A549 (cell line): ENCODE data around the gene DIP2C. TPM values are rescaled to one million over a fixed set of nuclear protein-coding genes. Genes with fewer than 3 reads are reported as not detected.

Source experiments
- ATAC-seq, 2 experiments: fragments of 200-7000 bp in 1 of 2; fragments of >200 bp in 1 of 2; cut with Nextera tagmentation in 1 of 2; cut with Tn5 transposase in 1 of 2; 3 replicates each; pipeline versions ENCODE4 v1.8.0 to v1.9.1; 2018 to 2020; ENCODE audit warnings: mild to moderate bottlenecking in 1 of 2, moderate library complexity in 1 of 2
- CTCF ChIA-PET: fragments of 300-600 bp; sonication (Branson Sonifier 250); formaldehyde crosslinking; extraction: SDS; loops from one replicate; lab custom pipeline; 2021; ENCODE audit warnings: antibody characterized with exemption, inconsistent platforms; lab: Yijun Ruan, JAX
- POLR2A ChIA-PET: fragments of 350-600 bp; formaldehyde crosslinking; extraction: SDS; loops from one replicate; lab custom pipeline; 2021; ENCODE audit warnings: antibody characterized with exemption, inconsistent platforms; lab: Yijun Ruan, JAX
- DNase-seq, 2 experiments: peaks; one replicate each; pipeline versions ENCODE4 v3.0.0 to v3.0.0-alpha.2; 2011 to 2016; ENCODE audit warnings: low read depth in 1 of 2, low spot score in 1 of 2
- FAIRE-seq: peaks from 2 replicates; lab custom pipeline; 2011; peaks lifted over from hg19 to GRCh38; lab: Jason Lieb, UNC
- H3K27ac ChIP-seq, 2 experiments: fragments of >200 bp; sonication (Bioruptor Twin); formaldehyde crosslinking; 3 replicates each; pipeline ENCODE4 v1.5.1; 2016 to 2017
- H3K4me1 ChIP-seq: fragments of >200 bp; sonication (Bioruptor Twin); formaldehyde crosslinking; 3 replicates; pipeline ENCODE4 v1.6.1; 2016
- H3K4me2 ChIP-seq: fragments of >200 bp; sonication (Bioruptor Twin); formaldehyde crosslinking; 3 replicates; pipeline ENCODE4 v1.6.1; 2016
- H3K4me3 ChIP-seq: fragments of >200 bp; sonication (Bioruptor Twin); formaldehyde crosslinking; 3 replicates; pipeline ENCODE4 v1.5.1; 2016
- H3K9me3 ChIP-seq: fragments of >200 bp; sonication (Bioruptor Twin); formaldehyde crosslinking; 3 replicates; pipeline ENCODE4 v1.6.1; 2016
- CEBPB ChIP-seq, 2 experiments: fragments of >200 bp in 1 of 2; sonication (Bioruptor Twin) in 1 of 2; formaldehyde crosslinking in 1 of 2; IDR thresholded peaks; 2 replicates each; pipeline ENCODE4 v1.6.1; 2012 to 2016
- CHD2 ChIP-seq: fragments of 150-350 bp; IDR thresholded peaks from 2 replicates; pipeline ENCODE4 v1.6.1; 2014; ENCODE audit warnings: low read length; ENCODE audit not compliant: partially characterized antibody
- ESRRA ChIP-seq: fragments of 150-350 bp; IDR thresholded peaks from 2 replicates; pipeline ENCODE4 v1.6.1; 2014; ENCODE audit warnings: mild to moderate bottlenecking, low read length, borderline replicate concordance
- FOSL2 ChIP-seq, 2 experiments: fragments of 450-650 bp in 1 of 2; fragments of >200 bp in 1 of 2; sonication (Bioruptor Twin) in 1 of 2; formaldehyde crosslinking; IDR thresholded peaks; 2 replicates each; pipeline versions ENCODE4 v1.5.0 to v1.6.1; 2016 to 2020; ENCODE audit warnings: mild to moderate bottlenecking in 1 of 2, moderate library complexity in 1 of 2
- FOXS1 ChIP-seq: fragments of 250-450 bp; sonication (Bioruptor Pico); IDR thresholded peaks from 2 replicates; pipeline ENCODE4 v1.5.0; 2020; ENCODE audit warnings: mild to moderate bottlenecking, moderate library complexity
- HOXA7 ChIP-seq: fragments of 250-450 bp; sonication (Bioruptor Pico); IDR thresholded peaks from 2 replicates; pipeline ENCODE4 v1.5.0; 2020; ENCODE audit warnings: mild to moderate bottlenecking, moderate library complexity
- HOXB13 ChIP-seq: fragments of 250-450 bp; sonication (Bioruptor Pico); IDR thresholded peaks from 2 replicates; pipeline ENCODE4 v1.5.0; 2020; ENCODE audit warnings: low read depth, mild to moderate bottlenecking, moderate library complexity
- HOXB5 ChIP-seq: fragments of 250-450 bp; sonication (Bioruptor Pico); IDR thresholded peaks from 2 replicates; pipeline ENCODE4 v1.5.0; 2020; ENCODE audit warnings: mild to moderate bottlenecking, moderate library complexity
- KDM1A ChIP-seq: fragments of 200-600 bp; sonication (generic); IDR thresholded peaks from 2 replicates; pipeline ENCODE4 v1.6.1; 2016; ENCODE audit warnings: low read depth, mild to moderate bottlenecking
- KDM5A ChIP-seq: fragments of 200-600 bp; sonication (generic); IDR thresholded peaks from 2 replicates; pipeline ENCODE4 v1.6.1; 2016; ENCODE audit warnings: antibody characterized with exemption, mild to moderate bottlenecking
- MYC ChIP-seq: IDR thresholded peaks from 2 replicates; pipeline ENCODE4 v1.6.1; 2012; ENCODE audit warnings: mild to moderate bottlenecking, inconsistent platforms, low read length, improper control_type of control experiment, borderline replicate concordance
- NFE2L2 ChIP-seq: fragments of 150-350 bp; conservative IDR thresholded peaks from 2 replicates; pipeline ENCODE4 v1.6.1; 2014; ENCODE audit warnings: low read length
- RAD21 ChIP-seq, 2 experiments: fragments of >200 bp in 1 of 2; sonication (Bioruptor Twin) in 1 of 2; formaldehyde crosslinking in 1 of 2; IDR thresholded peaks in 1 of 2; conservative IDR thresholded peaks in 1 of 2; 2 replicates in 1 of 2; 3 replicates in 1 of 2; pipeline ENCODE4 v1.6.1; 2012 to 2018; ENCODE audit warnings: inconsistent platforms in 1 of 2
- RARB ChIP-seq: fragments of 250-450 bp; sonication (Bioruptor Pico); IDR thresholded peaks from 2 replicates; pipeline ENCODE4 v1.8.0; 2021; ENCODE audit warnings: mild to moderate bottlenecking, moderate library complexity
- TFCP2L1 ChIP-seq: fragments of 250-450 bp; sonication (Bioruptor Pico); IDR thresholded peaks from 2 replicates; pipeline ENCODE4 v1.5.0; 2021; ENCODE audit warnings: mild to moderate bottlenecking
- ZSCAN20 ChIP-seq: fragments of 250-450 bp; sonication (Bioruptor Pico); IDR thresholded peaks from 2 replicates; pipeline ENCODE4 v1.8.0; 2022; ENCODE audit warnings: mild to moderate bottlenecking, moderate library complexity
- WGBS: methylation state at CpG from one replicate; pipeline ENCODE4 v1.1.6; 2017; ENCODE audit errors: missing lambda C conversion rate; 5-methylcytosine and 5-hydroxymethylcytosine counted together
- polyA plus RNA-seq, 4 experiments: library from polyadenylated mRNA; depleted of rRNA in 3 of 4; stranded (reverse); fragments of >200 nt; fragmentation: RNase III in 1 of 4; extraction: RNeasy Plus Mini Kit Qiagen cat#74134 plus additional on column Dnase treatment in 1 of 4; gene quantifications; 2 replicates in 3 of 4; 3 replicates in 1 of 4; pipeline ENCODE4 v1.2.3, GENCODE V29; 2011 to 2017
- TF ChIP-seq, protein P1 (sequence below): IDR thresholded peaks from 2 replicates; pipeline ENCODE4 v1.6.1; 2012
- TF ChIP-seq, protein P2 (sequence below): fragments of >200 bp; sonication (Bioruptor Twin); formaldehyde crosslinking; IDR thresholded peaks from 2 replicates; pipeline ENCODE4 v1.6.1; 2016
- TF ChIP-seq, protein P3 (sequence below): fragments of 250-450 bp; sonication (Bioruptor Pico); IDR thresholded peaks from 2 replicates; pipeline ENCODE4 v1.5.0; 2020; ENCODE audit warnings: low read depth, mild to moderate bottlenecking, moderate library complexity
- TF ChIP-seq, protein P4 (sequence below): fragments of 200-600 bp; sonication (generic); IDR thresholded peaks from 2 replicates; pipeline ENCODE4 v1.6.1; 2016; ENCODE audit warnings: antibody characterized with exemption, mild to moderate bottlenecking, moderate library complexity

Gene DIP2C
- polyA plus RNA-seq, 2 of the 4 experiments (the other 2 are of a cell fraction): 3.7 to 5.0 TPM

DNA sequence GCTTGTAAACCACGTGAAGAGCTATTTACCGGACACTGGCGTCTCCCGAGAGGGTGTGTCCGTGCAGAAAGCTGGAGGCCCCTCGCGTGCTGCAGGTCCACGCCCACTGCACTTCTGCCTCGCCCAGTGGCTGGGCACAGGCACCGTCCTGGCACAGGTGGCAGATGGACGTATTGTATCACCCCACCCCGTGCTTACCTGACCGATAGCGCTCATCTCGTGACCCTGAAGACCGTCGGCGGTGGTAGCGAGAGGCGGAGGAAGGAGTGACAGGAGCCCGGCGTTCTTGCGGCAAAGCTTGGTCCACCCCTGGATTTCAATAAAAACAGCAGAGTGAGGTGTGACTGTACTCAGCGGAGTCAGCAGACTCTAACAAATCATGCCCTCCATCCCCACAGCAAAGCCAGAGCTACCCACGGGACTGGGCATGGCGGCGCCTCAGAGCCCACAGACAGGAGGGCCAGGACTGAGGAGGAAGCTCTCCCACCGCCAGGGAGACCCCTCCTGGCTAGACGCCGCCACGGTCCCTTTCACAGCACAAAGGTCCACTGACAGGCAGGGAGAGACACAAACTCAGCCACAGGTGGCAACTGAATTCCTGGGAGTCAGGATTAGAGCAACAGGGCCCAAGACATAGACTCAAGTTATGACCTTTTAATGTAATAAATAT lies 217.1 kb downstream of the DIP2C start (continued):
- TF ChIP-seq KDM1A: no peak
- TF ChIP-seq KDM5A: no peak
- no peak for TF ChIP-seq HOXB13
- TF ChIP-seq, protein P1, sequence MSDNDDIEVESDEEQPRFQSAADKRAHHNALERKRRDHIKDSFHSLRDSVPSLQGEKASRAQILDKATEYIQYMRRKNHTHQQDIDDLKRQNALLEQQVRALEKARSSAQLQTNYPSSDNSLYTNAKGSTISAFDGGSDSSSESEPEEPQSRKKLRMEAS: no peak
- TF ChIP-seq HOXA7 (CRISPR knock-in tag): no peak
- TF ChIP-seq, all 56 proteins: peak for 0

DNA sequence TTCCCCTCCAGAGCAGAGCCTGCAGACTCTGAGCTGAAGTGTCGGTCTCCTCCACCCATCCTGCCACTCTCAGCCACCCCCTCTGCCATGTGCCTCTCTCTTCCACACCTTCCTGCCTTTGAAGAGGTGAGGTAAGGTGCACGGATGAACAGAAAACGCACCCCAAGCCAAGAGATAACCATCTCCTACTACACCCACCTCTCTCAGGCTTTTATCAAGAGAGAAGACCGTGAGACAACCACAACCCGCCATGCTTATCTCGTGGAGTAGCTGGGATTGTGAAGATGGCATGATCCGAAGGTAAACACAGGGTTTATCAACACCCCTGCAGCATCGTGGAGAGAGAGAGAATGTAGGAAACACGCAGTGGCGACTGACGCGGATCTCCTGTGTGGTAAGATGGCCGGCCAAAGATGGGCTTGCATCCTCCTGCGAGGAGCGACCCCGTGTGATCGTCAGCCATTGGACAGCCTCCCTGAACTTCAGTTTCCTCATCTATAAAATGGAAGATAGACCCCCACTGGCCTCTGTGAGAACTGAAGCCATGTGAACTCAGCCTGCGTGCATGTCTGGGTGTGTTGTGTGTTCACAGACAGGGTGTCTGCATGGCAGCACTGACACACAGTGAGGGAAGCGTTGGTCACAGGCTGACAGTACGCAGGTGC lies 219.0 kb downstream of the DIP2C start:
- TF ChIP-seq ESRRA (no peak), TFCP2L1 (CRISPR knock-in tag) (no peak), FOSL2 (IDR thresholded peaks at IDR 0.05) (no peak), FOSL2 (CRISPR knock-in tag; IDR thresholded peaks at IDR 0.05) (no peak), HOXB5 (no peak), RARB (no peak), FOXS1 (CRISPR knock-in tag) (no peak), NFE2L2 (no peak), CHD2 (no peak), RAD21 (conservative IDR thresholded peaks at IDR 0.05 in 1 of 2, IDR thresholded peaks at IDR 0.05 in 1 of 2) (no peak), CEBPB (IDR thresholded peaks at IDR 0.05) (no peak), ZSCAN20 (CRISPR knock-in tag) (no peak), MYC (no peak)
- TF ChIP-seq, protein P2, sequence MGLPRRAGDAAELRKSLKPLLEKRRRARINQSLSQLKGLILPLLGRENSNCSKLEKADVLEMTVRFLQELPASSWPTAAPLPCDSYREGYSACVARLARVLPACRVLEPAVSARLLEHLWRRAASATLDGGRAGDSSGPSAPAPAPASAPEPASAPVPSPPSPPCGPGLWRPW: no peak
- TF ChIP-seq, protein P3, sequence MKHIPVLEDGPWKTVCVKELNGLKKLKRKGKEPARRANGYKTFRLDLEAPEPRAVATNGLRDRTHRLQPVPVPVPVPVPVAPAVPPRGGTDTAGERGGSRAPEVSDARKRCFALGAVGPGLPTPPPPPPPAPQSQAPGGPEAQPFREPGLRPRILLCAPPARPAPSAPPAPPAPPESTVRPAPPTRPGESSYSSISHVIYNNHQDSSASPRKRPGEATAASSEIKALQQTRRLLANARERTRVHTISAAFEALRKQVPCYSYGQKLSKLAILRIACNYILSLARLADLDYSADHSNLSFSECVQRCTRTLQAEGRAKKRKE (CRISPR knock-in tag): no peak
- TF ChIP-seq, protein P4, sequence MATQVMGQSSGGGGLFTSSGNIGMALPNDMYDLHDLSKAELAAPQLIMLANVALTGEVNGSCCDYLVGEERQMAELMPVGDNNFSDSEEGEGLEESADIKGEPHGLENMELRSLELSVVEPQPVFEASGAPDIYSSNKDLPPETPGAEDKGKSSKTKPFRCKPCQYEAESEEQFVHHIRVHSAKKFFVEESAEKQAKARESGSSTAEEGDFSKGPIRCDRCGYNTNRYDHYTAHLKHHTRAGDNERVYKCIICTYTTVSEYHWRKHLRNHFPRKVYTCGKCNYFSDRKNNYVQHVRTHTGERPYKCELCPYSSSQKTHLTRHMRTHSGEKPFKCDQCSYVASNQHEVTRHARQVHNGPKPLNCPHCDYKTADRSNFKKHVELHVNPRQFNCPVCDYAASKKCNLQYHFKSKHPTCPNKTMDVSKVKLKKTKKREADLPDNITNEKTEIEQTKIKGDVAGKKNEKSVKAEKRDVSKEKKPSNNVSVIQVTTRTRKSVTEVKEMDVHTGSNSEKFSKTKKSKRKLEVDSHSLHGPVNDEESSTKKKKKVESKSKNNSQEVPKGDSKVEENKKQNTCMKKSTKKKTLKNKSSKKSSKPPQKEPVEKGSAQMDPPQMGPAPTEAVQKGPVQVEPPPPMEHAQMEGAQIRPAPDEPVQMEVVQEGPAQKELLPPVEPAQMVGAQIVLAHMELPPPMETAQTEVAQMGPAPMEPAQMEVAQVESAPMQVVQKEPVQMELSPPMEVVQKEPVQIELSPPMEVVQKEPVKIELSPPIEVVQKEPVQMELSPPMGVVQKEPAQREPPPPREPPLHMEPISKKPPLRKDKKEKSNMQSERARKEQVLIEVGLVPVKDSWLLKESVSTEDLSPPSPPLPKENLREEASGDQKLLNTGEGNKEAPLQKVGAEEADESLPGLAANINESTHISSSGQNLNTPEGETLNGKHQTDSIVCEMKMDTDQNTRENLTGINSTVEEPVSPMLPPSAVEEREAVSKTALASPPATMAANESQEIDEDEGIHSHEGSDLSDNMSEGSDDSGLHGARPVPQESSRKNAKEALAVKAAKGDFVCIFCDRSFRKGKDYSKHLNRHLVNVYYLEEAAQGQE: no peak
- TF ChIP-seq, all 56 proteins: peak for 0
- no peak overlapping the region for H3K4me2 ChIP-seq
- 92% methylated on average over 20 of the region's 20 CpGs for WGBS
- ChIA-PET POLR2A (no interaction called here), CTCF (interaction anchor here (1.5 kb wide), 1 partner anchor 40 kb away, joined by 3 read pairs; no protein-coding TSS in a partner anchor)
- no peak overlapping the region for H3K4me3 ChIP-seq
- no peaks in the 10 kb centered on the region for H3K9me3 ChIP-seq
- ATAC-seq: no peak
- H3K27ac ChIP-seq: no peak overlapping the region
- no peak for DNase-seq
- no peaks in the 10 kb centered on the region for H3K4me1 ChIP-seq
- FAIRE-seq: no peak
